Measurements from ENCODE around the gene TAS2R3. TPM values are rescaled to one million over a fixed set of nuclear protein-coding genes. Genes with fewer than 3 reads are reported as not detected.

The TAS2R3 gene, protein sequence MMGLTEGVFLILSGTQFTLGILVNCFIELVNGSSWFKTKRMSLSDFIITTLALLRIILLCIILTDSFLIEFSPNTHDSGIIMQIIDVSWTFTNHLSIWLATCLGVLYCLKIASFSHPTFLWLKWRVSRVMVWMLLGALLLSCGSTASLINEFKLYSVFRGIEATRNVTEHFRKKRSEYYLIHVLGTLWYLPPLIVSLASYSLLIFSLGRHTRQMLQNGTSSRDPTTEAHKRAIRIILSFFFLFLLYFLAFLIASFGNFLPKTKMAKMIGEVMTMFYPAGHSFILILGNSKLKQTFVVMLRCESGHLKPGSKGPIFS
- total RNA-seq, result 0.87 and 1.3 TPM in 2 replicates
- not detected in 2 replicates for polyA plus RNA-seq

DNA sequence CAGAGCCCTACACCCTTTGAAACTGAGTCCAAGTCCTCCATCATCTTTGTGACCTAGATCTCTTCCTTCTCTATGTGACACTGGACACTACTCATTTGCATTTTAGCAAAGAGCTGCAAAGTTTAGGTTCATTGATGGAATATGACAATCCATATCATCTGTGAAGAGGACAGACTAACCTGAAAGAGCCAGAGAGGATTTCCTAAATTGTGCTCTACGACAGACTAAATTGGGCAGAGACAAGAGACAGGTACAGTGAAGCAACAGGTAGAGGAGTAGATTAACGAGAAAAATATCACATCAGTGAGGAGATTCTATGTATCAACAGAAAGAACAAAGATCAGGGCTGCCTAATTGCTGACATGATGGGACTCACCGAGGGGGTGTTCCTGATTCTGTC is at the start of gene TAS2R3:
Gene TAS2R3 (plus strand): TSS at position 301 of the 400 bp plus-strand sequence. CDS start 62 bp downstream, at position 363.
- H3K36me3 ChIP-seq (replicated peaks; ENCODE audit: insufficient read depth, low read depth), result no peaks in the 10 kb centered on the region
- TF ChIP-seq EZH2 (IDR thresholded peaks at IDR 0.05; ENCODE audit: borderline replicate concordance), result no peak
- no peak for TF ChIP-seq EZH2phosphoT487 (IDR thresholded peaks at IDR 0.05; ENCODE audit: low read depth, severe bottlenecking, unreplicated experiment)
- TF ChIP-seq, protein P1, sequence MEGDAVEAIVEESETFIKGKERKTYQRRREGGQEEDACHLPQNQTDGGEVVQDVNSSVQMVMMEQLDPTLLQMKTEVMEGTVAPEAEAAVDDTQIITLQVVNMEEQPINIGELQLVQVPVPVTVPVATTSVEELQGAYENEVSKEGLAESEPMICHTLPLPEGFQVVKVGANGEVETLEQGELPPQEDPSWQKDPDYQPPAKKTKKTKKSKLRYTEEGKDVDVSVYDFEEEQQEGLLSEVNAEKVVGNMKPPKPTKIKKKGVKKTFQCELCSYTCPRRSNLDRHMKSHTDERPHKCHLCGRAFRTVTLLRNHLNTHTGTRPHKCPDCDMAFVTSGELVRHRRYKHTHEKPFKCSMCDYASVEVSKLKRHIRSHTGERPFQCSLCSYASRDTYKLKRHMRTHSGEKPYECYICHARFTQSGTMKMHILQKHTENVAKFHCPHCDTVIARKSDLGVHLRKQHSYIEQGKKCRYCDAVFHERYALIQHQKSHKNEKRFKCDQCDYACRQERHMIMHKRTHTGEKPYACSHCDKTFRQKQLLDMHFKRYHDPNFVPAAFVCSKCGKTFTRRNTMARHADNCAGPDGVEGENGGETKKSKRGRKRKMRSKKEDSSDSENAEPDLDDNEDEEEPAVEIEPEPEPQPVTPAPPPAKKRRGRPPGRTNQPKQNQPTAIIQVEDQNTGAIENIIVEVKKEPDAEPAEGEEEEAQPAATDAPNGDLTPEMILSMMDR (IDR thresholded peaks at IDR 0.05; ENCODE audit: poor library complexity), result no peak
- no peak for DNase-seq (ENCODE audit: low spot score)

DNA sequence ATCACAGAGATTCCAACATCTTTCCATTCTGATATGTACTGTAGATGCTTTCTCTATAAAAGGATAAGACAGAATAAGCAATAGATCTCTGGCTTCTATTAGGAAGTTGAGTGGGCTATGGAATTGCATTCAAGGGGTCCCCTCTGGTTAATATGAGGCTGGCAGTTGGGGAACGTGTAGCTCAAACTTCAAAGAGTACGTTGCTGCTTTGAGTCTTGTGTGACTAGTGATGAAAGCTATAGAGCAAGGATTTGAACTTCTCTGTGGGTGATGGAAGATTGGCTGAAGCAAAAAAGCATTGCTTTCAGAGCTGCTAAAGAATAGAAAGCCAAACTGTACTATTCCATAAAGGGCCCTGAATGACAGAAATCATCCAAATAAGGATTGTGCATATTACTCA is 49.3 kb upstream of the TAS2R3 start:
- no peak overlapping the region for H3K4me3 ChIP-seq
- WGBS (ENCODE audit: low lambda C conversion rate, missing lambda C conversion rate), result 76% methylated on average over 2 of the region's 2 CpGs
- no peaks in the 10 kb centered on the region for H4K20me1 ChIP-seq (ENCODE audit: insufficient read depth, poor library complexity, severe bottlenecking)
- TF ChIP-seq EZH2phosphoT487 (IDR thresholded peaks at IDR 0.05; ENCODE audit: low read depth, severe bottlenecking, unreplicated experiment) (no peak), EZH2 (IDR thresholded peaks at IDR 0.05; ENCODE audit: borderline replicate concordance) (no peak)
- TF ChIP-seq, protein P1 (IDR thresholded peaks at IDR 0.05; ENCODE audit: poor library complexity), result no peak
- no peaks in the 10 kb centered on the region for H3K9me3 ChIP-seq (ENCODE audit: low read depth)
- no peaks in the 10 kb centered on the region for H3K27me3 ChIP-seq
- peaks cover 13% of the 10 kb centered on the region for H3K4me1 ChIP-seq (ENCODE audit: insufficient read depth)
- peak overlapping the region; percentile 56 for H3K4me2 ChIP-seq
- no peaks in the 10 kb centered on the region for H3K79me2 ChIP-seq
- H3K36me3 ChIP-seq (replicated peaks; ENCODE audit: insufficient read depth, low read depth), result no peaks in the 10 kb centered on the region
- no peaks in the 10 kb centered on the region for H3K9me2 ChIP-seq (replicated peaks; ENCODE audit: insufficient read depth)
- no peak for DNase-seq (ENCODE audit: low spot score)
- no peak overlapping the region for H2AFZ ChIP-seq
- H3K27ac ChIP-seq, result peak overlapping the region; percentile 73

More for the DNA sequence above, at the start of gene TAS2R3:
- Histone ChIP-seq H3K9me3 (ENCODE audit: low read depth) (no peaks in the 10 kb centered on the region), H4K20me1 (ENCODE audit: insufficient read depth, poor library complexity, severe bottlenecking) (no peaks in the 10 kb centered on the region), H3K27ac (no peak within 1 kb of the TSS), H3K4me2 (no peak within 1 kb of the TSS), H3K4me3 (no peak within 1 kb of the TSS), H2AFZ (no peak within 1 kb of the TSS), H3K79me2 (no peaks in the 10 kb centered on the region), H3K4me1 (ENCODE audit: insufficient read depth) (no peaks in the 10 kb centered on the region), H3K27me3 (no peaks in the 10 kb centered on the region), H3K9me2 (replicated peaks; ENCODE audit: insufficient read depth) (no peaks in the 10 kb centered on the region)
- 99% methylated on average over 3 of the region's 3 CpGs for WGBS (ENCODE audit: low lambda C conversion rate, missing lambda C conversion rate)

DNA sequence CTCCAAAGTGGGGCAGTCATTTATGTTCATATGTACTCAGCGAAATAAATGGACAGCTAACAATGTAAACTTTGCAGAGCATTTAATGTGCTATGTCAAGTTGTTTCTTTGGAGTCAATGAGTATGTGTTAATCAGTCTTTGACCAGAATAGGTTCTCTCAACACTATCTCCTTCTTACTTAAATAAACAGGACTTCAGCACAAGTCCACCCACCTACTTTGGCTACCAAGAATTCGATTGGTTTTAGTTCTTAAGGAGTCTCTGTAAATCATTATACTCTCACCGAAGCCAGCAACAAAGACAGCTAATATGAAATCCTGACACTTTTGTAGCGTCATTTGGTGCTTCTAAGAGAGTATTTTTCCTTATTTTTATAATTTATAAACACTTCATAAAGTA is 48.9 kb upstream of the TAS2R3 start:
- Histone ChIP-seq H2AFZ (no peak overlapping the region), H3K9me2 (replicated peaks; ENCODE audit: insufficient read depth) (no peaks in the 10 kb centered on the region), H3K4me2 (peak overlapping the region; percentile 65), H3K4me1 (ENCODE audit: insufficient read depth) (peaks cover 13% of the 10 kb centered on the region), H3K36me3 (replicated peaks; ENCODE audit: insufficient read depth, low read depth) (no peaks in the 10 kb centered on the region), H3K4me3 (no peak overlapping the region), H3K27me3 (no peaks in the 10 kb centered on the region), H3K9me3 (ENCODE audit: low read depth) (no peaks in the 10 kb centered on the region), H3K27ac (peak overlapping the region; percentile 73), H3K79me2 (no peaks in the 10 kb centered on the region), H4K20me1 (ENCODE audit: insufficient read depth, poor library complexity, severe bottlenecking) (no peaks in the 10 kb centered on the region)
- peak; percentile 47 for DNase-seq (ENCODE audit: low spot score)
- 51% methylated on average over 4 of the region's 4 CpGs for WGBS (ENCODE audit: low lambda C conversion rate, missing lambda C conversion rate)
- TF ChIP-seq EZH2 (IDR thresholded peaks at IDR 0.05; ENCODE audit: borderline replicate concordance) (no peak), EZH2phosphoT487 (IDR thresholded peaks at IDR 0.05; ENCODE audit: low read depth, severe bottlenecking, unreplicated experiment) (no peak)
- TF ChIP-seq, protein P1 (IDR thresholded peaks at IDR 0.05; ENCODE audit: poor library complexity), result no peak

Measured in hepatocyte (in vitro differentiated cells).